ENCODE results near the gene ERVMER34-1. TPM values are rescaled to one million over a fixed set of nuclear protein-coding genes. Genes with fewer than 3 reads are reported as not detected.

ERVMER34-1 gene
- total RNA-seq, 2 donors from 2014 or later: 0.52 to 0.59 TPM

DNA sequence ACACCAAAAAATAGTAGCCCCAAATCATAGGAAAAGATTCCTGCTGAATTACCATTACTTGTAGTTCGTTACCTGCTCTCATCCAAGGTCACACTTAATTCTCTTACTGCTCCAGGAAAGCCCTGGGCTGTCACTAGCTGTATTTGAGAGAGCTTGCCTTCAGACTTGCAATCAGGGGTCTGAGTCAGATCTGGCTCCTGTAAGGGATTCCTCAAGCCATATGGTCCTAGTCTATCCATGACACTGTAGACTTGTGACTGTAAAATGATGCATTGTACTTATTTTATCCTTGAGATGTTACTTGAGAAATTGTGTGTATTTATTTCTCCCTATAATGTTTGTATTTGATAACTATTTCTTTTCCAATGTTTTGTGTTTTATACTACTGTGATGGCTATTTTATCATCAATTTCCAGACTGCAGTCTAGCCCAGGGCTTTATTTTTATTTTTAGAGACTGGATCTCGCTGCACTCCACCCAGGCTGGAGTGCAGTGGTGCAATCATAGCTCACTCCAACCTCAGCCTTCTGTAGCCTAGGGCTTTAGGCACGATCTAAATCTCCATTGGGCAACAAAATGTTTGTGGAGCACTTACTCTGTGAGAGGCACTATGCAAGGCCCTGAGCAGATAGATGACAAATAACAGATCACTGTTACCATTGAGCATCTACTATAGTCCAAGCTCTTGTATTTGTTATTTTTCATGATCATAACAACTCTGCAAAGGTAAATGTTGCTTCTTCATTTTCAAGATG lies 24.2 kb downstream of the ERVMER34-1 start:
- intact Hi-C loops (cut with DNase I, micrococcal nuclease): no loop called here
- no peak for DNase-seq
- no peak for ATAC-seq

DNA sequence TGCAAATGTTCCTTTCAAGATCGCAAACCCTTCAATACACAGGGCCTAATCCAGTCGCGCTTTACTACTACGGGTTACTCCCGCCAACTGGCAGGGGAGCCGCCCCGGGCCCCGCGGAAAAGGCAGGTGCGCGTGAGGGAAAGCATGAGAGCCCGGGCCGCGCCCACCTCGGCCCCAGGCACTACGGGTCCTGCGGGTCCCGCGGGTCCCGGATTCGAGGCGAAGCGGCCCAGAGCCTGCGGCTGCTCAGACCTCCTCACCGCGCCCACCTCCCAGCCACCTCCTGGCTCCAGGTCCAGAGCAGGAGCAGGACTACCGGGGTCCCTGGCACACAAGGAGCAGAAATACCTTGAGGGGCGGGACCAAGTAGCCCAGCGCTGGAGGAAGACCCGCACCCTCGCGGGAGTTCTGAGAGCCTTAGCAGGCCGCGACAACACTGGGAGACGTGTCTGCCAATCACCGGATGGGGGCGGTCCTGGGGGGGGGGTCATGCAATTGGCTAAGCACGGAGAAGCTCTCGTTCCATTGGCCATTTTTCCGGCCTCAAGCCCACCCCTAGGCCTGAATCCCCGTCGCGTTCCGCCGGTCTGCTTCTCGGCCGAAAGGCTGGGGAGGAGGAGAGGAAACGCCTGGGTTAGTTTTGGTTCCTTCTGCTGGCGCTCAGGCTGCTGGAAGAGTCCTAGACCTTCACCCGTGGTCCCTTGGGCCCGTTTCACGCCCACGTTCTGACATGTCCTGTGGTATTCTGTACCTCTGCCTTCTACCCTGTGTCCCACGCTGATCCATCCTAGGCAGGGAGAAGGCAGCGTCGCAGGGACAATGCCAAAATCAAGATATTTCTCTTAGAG lies 29.0 kb downstream of the ERVMER34-1 start:
- intact Hi-C loops (cut with DNase I, micrococcal nuclease): no loop called here
- ATAC-seq (peak; percentile 99), DNase-seq (peak; percentile 94 to 97)

DNA sequence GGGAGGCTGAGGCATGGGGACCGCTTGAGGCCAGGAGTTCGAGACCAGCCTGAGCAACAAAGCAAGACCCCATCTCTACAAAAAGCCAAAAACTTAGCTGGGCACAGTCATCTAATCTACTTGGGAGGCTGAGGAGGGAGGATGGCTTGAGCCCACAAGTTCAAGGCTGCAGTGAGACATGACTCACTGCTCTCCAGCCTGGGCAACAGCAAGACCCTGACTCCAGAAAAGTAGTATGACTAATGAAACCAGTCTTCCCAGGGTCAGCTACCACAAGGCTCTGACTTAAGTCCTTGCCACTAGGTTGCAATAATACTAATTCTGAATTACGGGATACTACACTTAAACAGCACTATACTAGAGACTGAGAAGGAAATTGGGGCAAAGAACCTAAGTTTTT lies 33.1 kb downstream of the ERVMER34-1 start:
- DNase-seq (no peak), ATAC-seq (no peak)
- intact Hi-C loops (cut with DNase I, micrococcal nuclease): no loop called here

DNA sequence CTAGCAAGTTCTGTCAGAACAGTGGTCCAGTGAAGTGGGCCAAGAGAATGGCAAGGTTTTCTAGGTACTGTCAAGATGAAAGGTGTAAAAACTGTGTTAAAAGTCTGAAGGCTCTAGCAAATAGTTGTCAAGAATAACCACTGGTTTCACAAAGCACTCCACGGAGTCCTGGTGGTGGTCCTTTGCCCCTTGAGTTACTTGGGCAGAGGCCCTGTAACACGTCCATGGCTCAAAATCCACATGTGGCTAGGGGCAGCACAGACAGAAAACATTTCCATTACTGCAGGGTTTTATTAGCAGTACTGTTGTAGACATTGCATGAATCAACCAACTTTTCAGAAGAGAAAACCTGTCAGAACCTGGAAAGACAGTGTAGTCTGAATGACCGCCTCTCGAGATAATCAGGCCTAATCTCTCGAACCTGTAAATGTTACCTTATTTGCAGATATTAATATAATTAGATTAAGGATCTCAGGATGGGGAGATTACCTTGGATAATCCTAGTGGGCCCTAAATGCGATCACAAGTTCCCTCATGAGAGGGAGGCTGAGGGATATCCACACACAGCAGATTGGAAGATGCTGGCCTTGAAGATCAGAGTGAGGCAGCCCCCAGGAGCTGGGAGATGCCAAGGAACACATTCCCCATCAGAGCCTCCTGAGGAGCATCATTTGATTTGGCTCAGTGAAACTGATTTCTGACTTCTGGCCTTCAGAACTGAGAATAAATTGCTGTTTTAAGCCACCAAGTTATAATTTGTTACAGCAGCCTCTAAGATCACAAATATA lies 34.7 kb downstream of the ERVMER34-1 start:
- ATAC-seq: no peak
- no peak for DNase-seq
- intact Hi-C loops (cut with DNase I, micrococcal nuclease): no loop called here

DNA sequence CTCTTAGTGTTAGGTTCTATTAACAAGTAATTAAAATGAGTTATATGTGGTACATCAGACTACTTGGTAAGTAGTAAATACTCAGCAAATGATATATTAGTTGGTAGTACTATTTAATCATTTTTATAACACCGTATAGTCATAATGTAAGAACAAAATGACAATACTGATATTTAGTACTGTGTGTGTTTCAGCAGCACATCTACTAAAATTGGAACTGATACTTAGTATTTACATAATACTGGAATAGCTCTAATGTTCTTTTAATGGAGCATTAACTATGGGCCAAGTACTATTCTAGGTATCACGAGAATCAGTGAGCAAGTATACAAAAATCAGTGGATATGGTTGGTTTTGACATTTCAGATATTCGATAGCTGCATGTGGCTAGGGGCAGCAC lies 35.3 kb downstream of the ERVMER34-1 start:
- DNase-seq (no peak), ATAC-seq (no peak)
- intact Hi-C loops (cut with DNase I, micrococcal nuclease): no loop called here

DNA sequence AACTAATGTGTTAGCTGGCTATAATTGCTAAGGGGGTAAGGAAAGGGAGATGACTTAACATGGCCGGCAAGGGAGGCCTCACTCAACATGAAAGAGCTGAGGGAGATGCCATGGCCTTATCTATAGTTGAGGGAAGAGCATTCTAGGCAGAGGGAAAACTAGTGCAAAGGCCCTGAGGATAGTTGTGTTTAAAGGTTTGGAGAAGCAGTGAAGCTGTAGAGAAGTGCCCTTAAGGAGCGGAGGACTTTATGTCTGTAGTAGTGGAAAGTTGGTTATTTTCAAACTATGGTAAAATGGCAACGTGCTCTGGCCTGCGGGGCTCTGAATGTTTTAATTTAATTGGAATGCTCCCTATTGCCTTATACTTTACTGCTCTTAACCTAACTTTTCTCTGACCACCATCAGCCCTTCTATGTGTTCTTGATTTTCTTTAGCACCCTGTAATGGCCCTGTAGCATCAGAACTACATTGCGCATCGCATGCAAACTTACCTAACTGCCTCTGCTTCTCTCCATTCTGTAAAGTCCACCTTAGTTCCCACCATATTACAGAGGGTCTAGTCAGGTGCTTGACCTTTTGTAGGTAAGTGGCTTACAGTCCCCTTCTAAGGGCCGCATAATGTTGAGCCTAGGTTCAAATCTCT lies 35.8 kb downstream of the ERVMER34-1 start:
- no peak for ATAC-seq
- intact Hi-C loops (cut with DNase I, micrococcal nuclease): no loop called here
- no peak for DNase-seq

DNA sequence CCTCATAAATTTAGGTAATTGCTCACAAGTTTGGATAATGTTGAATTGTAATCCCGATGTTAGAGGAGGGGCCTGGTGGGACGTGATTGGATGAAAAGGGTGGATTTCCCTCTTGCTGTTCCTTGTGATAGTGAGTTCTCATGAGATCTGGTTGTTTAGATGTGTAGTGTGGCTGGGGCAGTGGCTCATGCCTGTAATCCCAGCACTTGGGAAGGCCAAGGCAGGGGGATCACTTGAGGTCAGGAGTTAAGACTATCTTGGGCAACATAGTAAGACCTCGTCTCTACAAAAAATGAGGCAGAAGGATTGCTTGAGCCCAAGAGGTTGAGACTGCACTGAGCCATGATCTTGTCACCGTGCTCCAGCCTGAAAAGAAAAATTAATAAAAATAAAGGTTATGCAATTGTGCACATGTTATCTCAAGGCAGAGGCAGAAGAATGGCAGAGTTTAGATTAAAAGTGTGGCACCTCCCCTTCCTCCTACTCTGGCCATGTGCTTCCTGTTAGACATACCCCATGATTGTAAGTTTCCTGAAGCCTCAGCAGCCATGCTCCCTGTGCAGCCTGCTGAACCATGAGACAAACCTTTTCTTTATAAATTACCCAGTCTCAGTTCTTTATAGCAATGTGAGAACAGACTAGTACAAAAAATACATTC lies 36.5 kb downstream of the ERVMER34-1 start:
- DNase-seq: no peak
- intact Hi-C loops (cut with DNase I, micrococcal nuclease): no loop called here
- ATAC-seq: no peak

DNA sequence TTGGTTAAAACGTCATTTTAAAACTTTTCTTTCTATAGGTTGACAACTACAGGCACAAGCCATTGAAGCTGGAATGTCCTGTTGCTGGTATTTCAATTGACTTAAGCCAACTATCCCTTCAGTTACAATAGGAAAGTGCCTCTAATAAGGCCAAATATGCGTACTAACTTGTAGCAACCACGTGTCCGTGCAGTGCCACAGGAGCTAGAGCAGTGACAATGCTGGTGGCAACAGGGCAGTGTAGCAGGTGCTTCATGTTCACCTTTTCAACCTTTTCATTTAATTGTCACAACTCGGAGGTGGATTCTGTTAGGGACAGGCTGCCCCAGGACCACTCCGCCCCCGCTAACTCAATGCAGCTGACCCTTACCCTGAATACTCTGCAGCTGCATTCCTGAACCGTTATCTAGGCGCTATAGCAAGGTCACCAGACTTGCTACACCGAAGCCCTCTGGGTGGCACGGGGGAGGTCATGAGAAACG lies 37.7 kb downstream of the ERVMER34-1 start:
- DNase-seq (peak in 1 of 2 donors; percentile 31), ATAC-seq (no peak)
- intact Hi-C loops (cut with DNase I, micrococcal nuclease): no loop called here

DNA sequence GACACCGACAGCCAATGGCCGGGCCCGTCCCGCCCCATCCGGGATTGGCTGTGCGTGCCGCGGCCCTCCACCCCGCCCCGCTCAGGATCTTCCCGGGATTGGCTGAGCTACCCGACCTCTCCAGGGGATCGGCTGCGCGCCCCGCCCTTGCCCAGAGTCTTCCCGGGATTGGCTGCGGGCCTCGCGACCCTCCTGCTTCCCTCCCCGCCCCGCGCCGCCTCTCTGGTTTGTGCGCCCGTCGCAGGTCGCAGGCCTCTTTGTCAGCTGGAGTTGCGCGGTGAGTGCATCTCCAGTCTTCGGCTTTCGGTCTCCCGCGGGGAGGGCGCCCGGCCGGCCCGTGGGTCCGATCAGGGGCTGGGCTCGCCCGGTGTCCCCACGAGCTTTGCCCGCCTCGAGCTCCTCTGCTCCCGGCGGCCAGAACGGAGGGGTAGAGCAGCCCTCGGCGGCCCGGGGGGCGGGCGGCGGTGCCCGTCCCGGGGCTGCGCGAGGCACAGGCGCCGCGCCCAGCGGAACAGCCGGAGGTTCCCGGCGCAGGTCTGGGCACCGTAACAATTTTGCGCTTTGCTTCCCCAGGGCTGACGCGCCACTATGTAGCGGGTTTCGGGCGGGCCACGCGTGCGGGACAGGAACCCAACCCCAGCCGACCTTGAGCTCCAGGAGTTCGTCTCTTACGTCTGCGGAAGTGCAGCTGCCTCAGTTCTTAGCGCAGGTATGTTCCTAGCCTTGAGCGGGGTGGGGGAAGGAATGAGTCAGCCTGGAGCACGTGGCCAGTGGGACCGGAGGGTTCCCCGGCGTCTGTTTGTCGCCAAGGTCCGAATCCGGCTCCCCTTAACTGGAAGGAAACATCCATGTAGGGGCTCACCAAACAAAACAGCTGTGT lies 38.7 kb downstream of the ERVMER34-1 start:
- intact Hi-C loops (cut with DNase I, micrococcal nuclease): no loop called here

DNA sequence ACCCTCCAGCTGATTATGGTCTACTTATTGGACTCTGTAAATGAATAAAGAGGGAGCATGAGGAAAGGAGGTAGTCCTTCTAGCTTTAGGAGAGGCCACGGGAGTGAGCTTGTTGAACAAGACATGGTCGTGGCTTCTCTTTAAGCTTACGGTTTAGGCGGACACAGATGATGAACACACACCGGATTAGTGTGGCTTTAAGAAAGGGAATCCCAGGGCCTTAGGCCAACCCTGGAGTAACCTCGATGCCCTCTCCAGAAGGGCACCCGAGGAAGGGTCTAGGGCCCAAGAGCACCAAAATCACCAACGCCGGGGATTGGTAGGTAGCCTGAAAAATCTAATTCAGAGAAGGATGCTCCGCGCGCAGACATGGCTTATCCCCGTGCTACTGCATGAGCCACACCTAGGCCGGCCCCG lies 39.4 kb downstream of the ERVMER34-1 start:
- ATAC-seq (no peak), DNase-seq (no peak)
- intact Hi-C loops (cut with DNase I, micrococcal nuclease): no loop called here

More for the DNA sequence above, 38.7 kb downstream of the ERVMER34-1 start:
- peak; percentile 98 to 99 for DNase-seq
- peak; percentile 95 for ATAC-seq

DNA sequence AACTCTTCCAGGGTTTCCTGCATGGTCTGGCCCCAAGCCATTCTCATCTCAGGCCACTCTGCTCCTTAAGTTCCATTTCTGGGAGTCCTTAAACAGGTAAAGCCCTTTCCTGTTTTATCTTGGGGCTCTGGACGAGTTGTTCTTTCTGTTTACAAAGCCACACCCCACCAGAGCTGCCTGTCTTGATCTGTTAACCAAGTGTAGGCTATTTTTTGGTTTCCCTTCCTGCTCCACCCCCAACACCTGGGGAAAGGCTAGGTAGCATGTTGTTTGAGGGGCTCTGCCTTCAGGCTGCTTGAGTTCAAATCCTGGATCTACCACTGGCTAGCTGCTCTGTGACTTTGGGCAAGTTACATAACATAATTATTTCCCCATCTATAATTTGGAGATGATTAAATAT lies 40.0 kb downstream of the ERVMER34-1 start:
- intact Hi-C loops (cut with DNase I, micrococcal nuclease): no loop called here
- ATAC-seq: no peak
- DNase-seq: peak in 1 of 2 donors; percentile 40

DNA sequence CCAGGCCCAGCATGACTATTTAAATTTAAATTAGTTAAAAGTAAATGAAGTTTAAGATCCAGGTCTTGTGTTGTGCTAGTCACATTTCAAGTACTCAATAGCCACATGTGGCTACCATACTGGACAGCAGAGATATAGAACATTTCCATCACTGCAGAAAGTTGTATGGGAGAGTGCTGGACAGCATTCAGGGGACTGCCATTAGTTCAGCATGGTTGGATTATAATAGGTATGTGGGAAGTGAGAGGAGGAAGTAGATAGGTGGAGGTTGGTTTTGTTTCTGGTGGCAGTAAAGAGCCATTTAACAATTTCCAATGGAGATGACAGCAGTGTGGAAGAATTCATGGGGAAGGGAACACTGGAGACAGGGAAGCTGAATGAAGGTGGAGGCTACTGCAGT lies 42.1 kb downstream of the ERVMER34-1 start:
- DNase-seq: no peak
- intact Hi-C loops (cut with DNase I, micrococcal nuclease): no loop called here
- ATAC-seq: no peak

DNA sequence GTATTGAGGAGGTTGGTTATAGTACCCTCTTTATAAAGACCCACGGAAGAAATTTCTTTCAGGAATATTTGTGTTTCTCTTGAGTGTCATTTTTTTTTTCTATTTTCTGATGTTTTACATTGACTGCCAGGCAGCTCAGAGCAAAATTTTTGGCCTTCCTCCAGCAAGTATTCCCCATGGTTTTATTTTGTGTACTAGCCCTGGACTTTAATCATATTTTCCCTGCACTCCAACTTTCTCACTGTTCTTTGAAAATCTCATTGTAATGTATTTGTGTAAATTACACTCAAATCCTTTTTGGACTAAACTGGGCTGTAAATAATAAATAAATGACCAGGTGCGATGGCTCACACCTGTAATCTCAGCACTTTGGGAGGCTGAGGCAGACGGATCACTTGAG lies 46.6 kb downstream of the ERVMER34-1 start:
- DNase-seq (no peak), ATAC-seq (no peak)
- intact Hi-C loops (cut with DNase I, micrococcal nuclease): no loop called here

DNA sequence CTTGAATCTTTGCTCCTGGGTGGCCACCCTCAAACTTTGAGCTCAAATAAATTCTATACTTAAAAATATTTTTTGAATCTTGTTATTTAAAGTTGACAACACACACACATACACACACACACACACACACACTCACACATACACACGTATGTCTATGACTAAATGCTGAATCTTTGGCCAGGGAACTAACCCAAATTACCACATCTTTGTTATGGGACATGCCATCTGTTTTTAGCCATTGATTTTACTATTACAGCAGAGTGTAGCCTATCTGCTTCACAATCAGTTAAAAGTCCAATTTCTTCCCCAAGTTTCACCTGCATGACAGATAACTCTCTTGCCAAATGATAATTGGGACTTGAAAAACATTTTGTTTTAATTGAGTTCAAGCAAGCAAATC lies 47.1 kb downstream of the ERVMER34-1 start:
- ATAC-seq (no peak), DNase-seq (no peak)
- intact Hi-C loops (cut with DNase I, micrococcal nuclease): no loop called here

DNA sequence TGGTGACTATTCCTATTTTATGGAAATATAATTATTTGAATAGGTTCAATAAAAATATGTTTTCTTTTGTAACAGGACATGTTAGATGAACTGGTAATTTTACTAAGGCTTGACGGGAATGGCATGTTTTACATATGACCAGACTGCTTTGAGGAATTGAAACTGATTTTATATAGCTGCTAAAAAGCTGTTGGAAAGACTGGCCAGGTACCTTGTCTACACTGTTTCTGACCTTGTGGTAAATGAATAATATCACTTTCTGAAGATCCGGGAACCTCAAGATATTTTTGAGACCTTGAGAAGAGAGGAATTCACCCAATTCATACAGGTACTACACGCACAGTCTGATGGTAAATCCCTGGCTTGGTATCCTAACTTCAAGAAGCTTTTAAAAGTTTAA lies 50.0 kb downstream of the ERVMER34-1 start:
- DNase-seq (no peak), ATAC-seq (no peak)
- intact Hi-C loops (cut with DNase I, micrococcal nuclease): no loop called here

DNA sequence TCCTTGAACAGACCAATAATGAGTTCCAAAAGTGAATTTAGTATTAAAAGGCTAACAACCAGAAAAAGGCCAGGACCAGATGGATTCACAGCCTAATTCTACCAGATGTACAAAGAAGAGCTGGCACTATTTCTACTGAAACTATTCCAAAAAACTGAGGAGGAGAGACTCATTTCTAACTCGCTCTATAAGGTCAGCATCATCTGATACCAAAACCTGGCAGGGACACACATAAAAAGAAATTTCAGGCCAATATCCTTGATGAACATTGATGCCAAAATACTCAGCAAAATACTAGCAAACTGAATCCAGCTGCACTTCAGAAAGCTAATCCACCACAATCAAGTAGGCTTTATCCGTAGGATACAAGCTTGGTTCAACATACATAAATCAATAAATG lies 56.3 kb downstream of the ERVMER34-1 start:
- ATAC-seq (no peak), DNase-seq (no peak)
- intact Hi-C loops (cut with DNase I, micrococcal nuclease): no loop called here

DNA sequence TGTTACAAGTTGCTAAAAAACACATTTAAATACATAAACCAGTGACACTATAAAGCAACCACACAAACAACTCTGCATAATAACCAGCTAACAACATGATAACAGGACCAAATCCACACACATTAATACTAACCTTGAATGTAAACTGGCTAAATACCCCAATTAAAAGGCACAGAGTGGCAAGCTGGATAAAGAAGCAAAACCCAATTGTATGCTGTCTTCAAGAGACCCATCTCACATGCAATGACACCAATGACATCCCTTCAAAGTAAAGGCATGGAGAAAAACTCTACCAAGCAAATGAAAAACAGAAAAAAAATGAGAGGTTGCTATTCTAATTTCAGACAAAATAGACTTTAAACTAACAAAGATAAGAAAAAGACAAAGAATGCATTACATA lies 57.7 kb downstream of the ERVMER34-1 start:
- ATAC-seq: no peak
- intact Hi-C loops (cut with DNase I, micrococcal nuclease): no loop called here
- DNase-seq: no peak
